Measurements from ENCODE around the gene RAB27A. TPM values are rescaled to one million over a fixed set of nuclear protein-coding genes. Genes with fewer than 3 reads are reported as not detected.
A peak's percentile ranks its signal among the peaks of the same experiment; 100 is the strongest.

RAB27A gene
- total and polyA plus RNA-seq, 2 donors (not counting 1 experiment from before 2014, with no cell fraction given): 14.4 to 47.4 TPM

GRCh38 chr15:55257938-55258337, 31.7 kb downstream of the RAB27A start:
- Histone ChIP-seq H3K27ac (ENCODE audit: insufficient read depth, low read length) (no peak overlapping the region), H4K20me1 (ENCODE audit: control insufficient read depth, extremely low read depth, insufficient read depth, low read length) (no peaks in the 10 kb centered on the region), H3K36me3 (ENCODE audit: control insufficient read depth, insufficient read depth, low read length) (no peaks in the 10 kb centered on the region), H3K4me2 (ENCODE audit: extremely low read depth, insufficient read depth, low read length) (no peak overlapping the region), H3K9ac (ENCODE audit: insufficient read depth, low read length) (no peak overlapping the region), H2AFZ (ENCODE audit: low read length) (no peak overlapping the region), H3K4me1 (ENCODE audit: control insufficient read depth, extremely low read depth, insufficient read depth, low read length) (no peaks in the 10 kb centered on the region), H3K9me3 (ENCODE audit: control insufficient read depth, insufficient read depth, low read depth, low read length) (no peaks in the 10 kb centered on the region), H3K27me3 (ENCODE audit: control insufficient read depth, insufficient read depth, low read length) (no peaks in the 10 kb centered on the region), H3K4me3 (replicated peaks in 1 of 4; ENCODE audit: control extremely low read depth in 1 of 4, insufficient read depth in 1 of 4, low read depth in 3 of 4, low read length in 4 of 4) (no peak overlapping the region), H3K79me2 (ENCODE audit: control insufficient read depth, insufficient read depth, low read length) (no peaks in the 10 kb centered on the region)
- TF ChIP-seq EZH2 (IDR thresholded peaks at IDR 0.05; ENCODE audit: low read length, missing control alignments) (no peak), CTCF (conservative IDR thresholded peaks at IDR 0.05 in 1 of 2, IDR thresholded peaks at IDR 0.05 in 1 of 2; ENCODE audit: low read depth in 1 of 2, low read length in 2 of 2) (no peak)
- no peak for DNase-seq (ENCODE audit: low read depth in 2 of 2)

DNA sequence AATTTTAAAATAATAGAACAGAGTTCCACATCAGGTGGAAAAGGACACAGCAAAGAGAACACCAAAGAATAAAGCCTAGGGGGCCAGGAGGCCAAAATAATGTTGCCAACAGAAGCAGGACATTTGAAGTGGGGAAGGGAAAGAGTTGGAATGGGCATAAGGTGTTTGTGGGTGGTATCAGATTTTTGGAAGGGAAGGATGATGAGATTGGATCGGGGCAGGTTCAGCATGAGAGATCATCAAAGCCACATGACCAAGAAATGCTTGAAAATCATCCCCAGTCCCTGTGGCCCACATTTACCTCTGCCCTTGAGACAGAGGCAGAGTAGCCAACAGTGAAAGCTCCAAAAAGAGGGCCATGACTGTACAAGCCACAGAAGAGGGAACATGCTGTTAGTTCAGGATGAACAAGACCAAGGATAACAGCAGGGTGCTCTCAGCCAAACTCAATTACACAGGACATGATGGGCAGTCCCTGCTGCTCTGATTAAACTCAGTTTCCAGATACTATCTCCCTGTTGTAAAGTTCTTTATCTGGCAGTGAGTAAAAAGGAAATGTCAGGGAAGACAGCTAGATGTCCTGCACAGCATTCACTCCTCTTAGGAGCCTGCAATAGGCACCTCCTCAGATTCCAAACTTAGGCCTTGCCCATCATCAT, 32.5 kb downstream of the RAB27A start:
- H3K9me3 ChIP-seq (ENCODE audit: control insufficient read depth, insufficient read depth, low read depth, low read length): no peaks in the 10 kb centered on the region
- H3K4me3 ChIP-seq (replicated peaks in 1 of 4; ENCODE audit: control extremely low read depth in 1 of 4, insufficient read depth in 1 of 4, low read depth in 3 of 4, low read length in 4 of 4): no peak overlapping the region
- no peak overlapping the region for H2AFZ ChIP-seq (ENCODE audit: low read length)
- no peak overlapping the region for H3K4me2 ChIP-seq (ENCODE audit: extremely low read depth, insufficient read depth, low read length)
- no peaks in the 10 kb centered on the region for H4K20me1 ChIP-seq (ENCODE audit: control insufficient read depth, extremely low read depth, insufficient read depth, low read length)
- DNase-seq (ENCODE audit: low read depth in 2 of 2): no peak
- no peak overlapping the region for H3K9ac ChIP-seq (ENCODE audit: insufficient read depth, low read length)
- H3K79me2 ChIP-seq (ENCODE audit: control insufficient read depth, insufficient read depth, low read length): no peaks in the 10 kb centered on the region
- no peaks in the 10 kb centered on the region for H3K36me3 ChIP-seq (ENCODE audit: control insufficient read depth, insufficient read depth, low read length)
- no peak overlapping the region for H3K27ac ChIP-seq (ENCODE audit: insufficient read depth, low read length)
- no peaks in the 10 kb centered on the region for H3K4me1 ChIP-seq (ENCODE audit: control insufficient read depth, extremely low read depth, insufficient read depth, low read length)
- H3K27me3 ChIP-seq (ENCODE audit: control insufficient read depth, insufficient read depth, low read length): no peaks in the 10 kb centered on the region
- no peak for TF ChIP-seq CTCF (conservative IDR thresholded peaks at IDR 0.05 in 1 of 2, IDR thresholded peaks at IDR 0.05 in 1 of 2; ENCODE audit: low read depth in 1 of 2, low read length in 2 of 2)
- no peak for TF ChIP-seq EZH2 (IDR thresholded peaks at IDR 0.05; ENCODE audit: low read length, missing control alignments)

DNA sequence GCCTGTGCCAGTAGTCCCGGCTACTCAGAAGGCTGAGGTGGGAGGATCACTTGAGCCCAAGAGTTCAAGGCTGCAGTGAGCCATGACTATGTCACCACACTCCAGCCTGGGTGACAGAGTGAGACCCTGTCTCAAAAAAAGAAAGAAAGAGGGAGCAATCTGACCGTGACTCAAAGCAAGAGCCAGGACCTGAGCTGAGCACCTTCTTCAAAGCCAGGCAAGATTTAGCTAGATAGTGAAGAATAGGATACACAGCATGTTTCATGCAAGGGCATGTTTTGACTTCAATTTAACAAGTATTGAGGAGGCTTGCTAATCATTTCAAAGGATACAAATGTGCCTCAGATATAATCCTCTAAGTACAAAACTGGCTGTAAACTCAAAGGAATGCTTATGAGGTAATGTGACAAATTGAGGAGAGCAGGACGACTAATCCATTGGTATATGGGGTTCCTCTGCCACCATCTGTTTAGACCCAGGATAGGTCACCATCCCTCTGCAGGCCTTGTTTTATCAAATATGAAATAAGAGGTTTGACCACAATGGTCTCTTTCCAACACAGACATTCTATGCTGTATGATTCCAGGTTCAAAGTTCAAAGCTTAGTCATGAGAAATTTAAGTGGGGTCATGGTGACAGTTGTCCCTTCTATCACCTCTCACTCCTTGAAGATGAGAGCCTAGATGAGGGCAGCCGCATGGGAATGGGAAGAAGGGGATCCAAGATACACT, 33.2 kb downstream of the RAB27A start:
- Histone ChIP-seq H4K20me1 (ENCODE audit: control insufficient read depth, extremely low read depth, insufficient read depth, low read length) (no peaks in the 10 kb centered on the region), H3K4me2 (ENCODE audit: extremely low read depth, insufficient read depth, low read length) (no peak overlapping the region), H3K4me3 (replicated peaks in 1 of 4; ENCODE audit: control extremely low read depth in 1 of 4, insufficient read depth in 1 of 4, low read depth in 3 of 4, low read length in 4 of 4) (no peak overlapping the region), H3K79me2 (ENCODE audit: control insufficient read depth, insufficient read depth, low read length) (no peaks in the 10 kb centered on the region), H2AFZ (ENCODE audit: low read length) (no peak overlapping the region), H3K27ac (ENCODE audit: insufficient read depth, low read length) (no peak overlapping the region), H3K4me1 (ENCODE audit: control insufficient read depth, extremely low read depth, insufficient read depth, low read length) (no peaks in the 10 kb centered on the region), H3K36me3 (ENCODE audit: control insufficient read depth, insufficient read depth, low read length) (no peaks in the 10 kb centered on the region), H3K9ac (ENCODE audit: insufficient read depth, low read length) (no peak overlapping the region), H3K27me3 (ENCODE audit: control insufficient read depth, insufficient read depth, low read length) (no peaks in the 10 kb centered on the region), H3K9me3 (ENCODE audit: control insufficient read depth, insufficient read depth, low read depth, low read length) (no peaks in the 10 kb centered on the region)
- peak; percentile 19 to 61 for DNase-seq (ENCODE audit: low read depth in 2 of 2)
- no peak for TF ChIP-seq CTCF (conservative IDR thresholded peaks at IDR 0.05 in 1 of 2, IDR thresholded peaks at IDR 0.05 in 1 of 2; ENCODE audit: low read depth in 1 of 2, low read length in 2 of 2)
- no peak for TF ChIP-seq EZH2 (IDR thresholded peaks at IDR 0.05; ENCODE audit: low read length, missing control alignments)

Data from fibroblast of lung (primary cell).